ENCODE data around the gene PHF20.

DNA sequence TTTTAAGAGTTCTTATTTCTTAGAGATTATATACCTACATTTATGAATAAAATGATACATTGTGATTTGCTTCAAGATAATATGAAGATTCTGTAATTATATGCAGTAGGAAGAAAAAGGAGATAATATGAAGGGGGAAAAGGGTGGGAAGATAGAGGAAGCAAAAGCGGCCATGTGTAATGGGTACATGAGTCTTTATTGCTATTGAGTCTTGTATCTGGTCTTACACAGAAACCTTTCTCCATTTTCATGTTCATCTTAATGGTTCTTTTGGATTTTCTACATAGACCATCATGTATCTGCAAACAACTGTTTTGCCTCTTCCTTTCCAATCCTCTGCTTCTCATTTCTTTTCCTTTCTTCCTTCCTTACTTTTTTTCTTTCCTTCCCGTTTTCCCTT is 36.1 kb downstream of the PHF20 start:
- TF ChIP-seq, protein P1, sequence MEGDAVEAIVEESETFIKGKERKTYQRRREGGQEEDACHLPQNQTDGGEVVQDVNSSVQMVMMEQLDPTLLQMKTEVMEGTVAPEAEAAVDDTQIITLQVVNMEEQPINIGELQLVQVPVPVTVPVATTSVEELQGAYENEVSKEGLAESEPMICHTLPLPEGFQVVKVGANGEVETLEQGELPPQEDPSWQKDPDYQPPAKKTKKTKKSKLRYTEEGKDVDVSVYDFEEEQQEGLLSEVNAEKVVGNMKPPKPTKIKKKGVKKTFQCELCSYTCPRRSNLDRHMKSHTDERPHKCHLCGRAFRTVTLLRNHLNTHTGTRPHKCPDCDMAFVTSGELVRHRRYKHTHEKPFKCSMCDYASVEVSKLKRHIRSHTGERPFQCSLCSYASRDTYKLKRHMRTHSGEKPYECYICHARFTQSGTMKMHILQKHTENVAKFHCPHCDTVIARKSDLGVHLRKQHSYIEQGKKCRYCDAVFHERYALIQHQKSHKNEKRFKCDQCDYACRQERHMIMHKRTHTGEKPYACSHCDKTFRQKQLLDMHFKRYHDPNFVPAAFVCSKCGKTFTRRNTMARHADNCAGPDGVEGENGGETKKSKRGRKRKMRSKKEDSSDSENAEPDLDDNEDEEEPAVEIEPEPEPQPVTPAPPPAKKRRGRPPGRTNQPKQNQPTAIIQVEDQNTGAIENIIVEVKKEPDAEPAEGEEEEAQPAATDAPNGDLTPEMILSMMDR (IDR thresholded peaks at IDR 0.05; ENCODE audit: low read length) = no peak
- TF ChIP-seq EZH2 (optimal IDR thresholded peaks at IDR 0.05; ENCODE audit: low read depth, low read length) (no peak), EZH2phosphoT487 (IDR thresholded peaks at IDR 0.05; ENCODE audit: low read length) (no peak)
